ENCODE results near the gene CRABP1. TPM values are rescaled to one million over a fixed set of nuclear protein-coding genes. Genes with fewer than 3 reads are reported as not detected.

Gene CRABP1
- total and polyA plus RNA-seq, 2 donors from 2014 or later: 61.0 TPM; not detected in 1

DNA sequence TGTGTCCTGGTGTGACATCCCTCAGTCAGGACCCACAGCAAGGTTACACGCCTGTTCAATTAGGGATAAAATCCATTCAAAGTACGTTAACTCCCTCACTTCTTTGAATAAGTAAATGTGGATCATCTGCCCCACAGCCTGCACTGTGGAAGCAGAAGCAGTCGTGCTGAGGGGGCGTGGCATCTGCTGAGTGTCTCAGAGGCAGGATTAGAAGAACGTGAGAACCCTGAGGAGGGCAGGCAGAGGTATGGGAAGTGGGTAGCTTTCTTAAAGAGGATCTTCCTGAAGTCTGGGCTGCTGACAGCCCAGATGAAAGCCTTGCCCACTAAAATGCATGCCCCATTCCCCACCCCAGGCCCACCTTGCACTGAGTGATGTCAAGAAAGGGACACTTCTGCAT lies 28.5 kb downstream of the CRABP1 start:
- DNase-seq (peak in 1 of 5 donors; percentile 36), FAIRE-seq (no peak)
- intact Hi-C loops (cut with DNase I): no loop called here
- Histone ChIP-seq H3K4me3 (ENCODE audit: low read length in 3 of 3) (no peak overlapping the region), H3K27ac (ENCODE audit: low read depth in 2 of 2, low read length in 2 of 2) (no peak overlapping the region), H3K9ac (ENCODE audit: low read length in 3 of 3) (no peak overlapping the region), H3K36me3 (ENCODE audit: control insufficient read depth in 2 of 3, insufficient read depth in 3 of 3, low read length in 3 of 3) (no peaks in the 10 kb centered on the region), H3K4me1 (ENCODE audit: control insufficient read depth in 2 of 3, insufficient read depth in 2 of 3, low read depth in 1 of 3, low read length in 3 of 3) (no peaks in the 10 kb centered on the region), H3K27me3 (ENCODE audit: control insufficient read depth, insufficient read depth, low read length) (no peaks in the 10 kb centered on the region), H3K9me3 (ENCODE audit: control insufficient read depth in 2 of 3, insufficient read depth in 1 of 3, low read length in 3 of 3) (no peaks in the 10 kb centered on the region)
- TF ChIP-seq, protein P1, sequence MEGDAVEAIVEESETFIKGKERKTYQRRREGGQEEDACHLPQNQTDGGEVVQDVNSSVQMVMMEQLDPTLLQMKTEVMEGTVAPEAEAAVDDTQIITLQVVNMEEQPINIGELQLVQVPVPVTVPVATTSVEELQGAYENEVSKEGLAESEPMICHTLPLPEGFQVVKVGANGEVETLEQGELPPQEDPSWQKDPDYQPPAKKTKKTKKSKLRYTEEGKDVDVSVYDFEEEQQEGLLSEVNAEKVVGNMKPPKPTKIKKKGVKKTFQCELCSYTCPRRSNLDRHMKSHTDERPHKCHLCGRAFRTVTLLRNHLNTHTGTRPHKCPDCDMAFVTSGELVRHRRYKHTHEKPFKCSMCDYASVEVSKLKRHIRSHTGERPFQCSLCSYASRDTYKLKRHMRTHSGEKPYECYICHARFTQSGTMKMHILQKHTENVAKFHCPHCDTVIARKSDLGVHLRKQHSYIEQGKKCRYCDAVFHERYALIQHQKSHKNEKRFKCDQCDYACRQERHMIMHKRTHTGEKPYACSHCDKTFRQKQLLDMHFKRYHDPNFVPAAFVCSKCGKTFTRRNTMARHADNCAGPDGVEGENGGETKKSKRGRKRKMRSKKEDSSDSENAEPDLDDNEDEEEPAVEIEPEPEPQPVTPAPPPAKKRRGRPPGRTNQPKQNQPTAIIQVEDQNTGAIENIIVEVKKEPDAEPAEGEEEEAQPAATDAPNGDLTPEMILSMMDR (IDR thresholded peaks at IDR 0.05; ENCODE audit: borderline replicate concordance, extremely low read depth, insufficient read depth): no peak

DNA sequence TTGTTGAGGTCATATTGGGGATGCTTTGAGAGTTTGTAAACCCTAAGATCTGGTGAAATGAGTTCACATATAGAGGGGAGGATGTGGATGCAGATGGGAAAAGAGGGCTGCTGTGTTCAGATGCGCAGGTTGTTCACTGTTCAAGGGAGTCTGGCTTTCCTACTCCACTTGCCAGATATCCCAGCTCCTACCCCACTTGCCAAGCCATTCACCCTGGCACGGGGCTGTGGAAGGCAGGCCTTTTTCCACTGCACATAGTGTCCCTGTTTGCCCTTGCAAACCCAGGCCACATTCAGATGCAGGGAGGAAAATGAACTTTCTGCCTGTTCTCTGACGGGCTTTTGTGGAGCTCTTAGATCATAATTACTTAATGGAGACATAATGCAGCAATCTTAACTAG lies 29.0 kb downstream of the CRABP1 start:
- H3K4me1 ChIP-seq (ENCODE audit: control insufficient read depth in 2 of 3, insufficient read depth in 2 of 3, low read depth in 1 of 3, low read length in 3 of 3): no peaks in the 10 kb centered on the region
- TF ChIP-seq, protein P1 (IDR thresholded peaks at IDR 0.05; ENCODE audit: borderline replicate concordance, extremely low read depth, insufficient read depth): no peak
- intact Hi-C loops (cut with DNase I): no loop called here
- no peaks in the 10 kb centered on the region for H3K27me3 ChIP-seq (ENCODE audit: control insufficient read depth, insufficient read depth, low read length)
- DNase-seq (no peak), FAIRE-seq (no peak)
- H3K27ac ChIP-seq (ENCODE audit: low read depth in 2 of 2, low read length in 2 of 2): no peak overlapping the region
- no peaks in the 10 kb centered on the region for H3K36me3 ChIP-seq (ENCODE audit: control insufficient read depth in 2 of 3, insufficient read depth in 3 of 3, low read length in 3 of 3)
- H3K4me3 ChIP-seq (ENCODE audit: low read length in 3 of 3): no peak overlapping the region
- H3K9ac ChIP-seq (ENCODE audit: low read length in 3 of 3): no peak overlapping the region
- H3K9me3 ChIP-seq (ENCODE audit: control insufficient read depth in 2 of 3, insufficient read depth in 1 of 3, low read length in 3 of 3): no peaks in the 10 kb centered on the region

DNA sequence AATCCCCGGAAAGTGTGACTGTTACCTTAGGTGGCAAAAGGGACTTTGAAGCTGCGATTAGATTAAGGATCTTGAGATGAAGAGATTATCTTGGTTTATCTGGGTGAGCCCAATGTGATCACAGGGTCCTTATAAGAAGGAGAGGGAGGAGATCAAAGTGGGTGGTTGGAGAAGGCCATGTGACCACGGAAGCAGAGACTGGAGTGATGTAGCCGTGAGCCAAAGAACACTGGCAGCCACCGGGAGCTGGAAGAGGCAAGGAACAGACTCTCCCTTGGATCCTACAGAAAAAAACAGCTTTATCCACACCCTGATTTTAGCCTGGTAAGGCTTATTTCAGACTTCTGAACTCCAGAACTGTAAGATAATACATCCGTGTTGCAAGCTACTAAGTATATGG lies 29.9 kb downstream of the CRABP1 start:
- no peak overlapping the region for H3K9ac ChIP-seq (ENCODE audit: low read length in 3 of 3)
- no peaks in the 10 kb centered on the region for H3K36me3 ChIP-seq (ENCODE audit: control insufficient read depth in 2 of 3, insufficient read depth in 3 of 3, low read length in 3 of 3)
- no peak overlapping the region for H3K4me3 ChIP-seq (ENCODE audit: low read length in 3 of 3)
- H3K4me1 ChIP-seq (ENCODE audit: control insufficient read depth in 2 of 3, insufficient read depth in 2 of 3, low read depth in 1 of 3, low read length in 3 of 3): no peaks in the 10 kb centered on the region
- H3K27me3 ChIP-seq (ENCODE audit: control insufficient read depth, insufficient read depth, low read length): no peaks in the 10 kb centered on the region
- intact Hi-C loops (cut with DNase I): no loop called here
- FAIRE-seq (no peak), DNase-seq (no peak)
- no peaks in the 10 kb centered on the region for H3K9me3 ChIP-seq (ENCODE audit: control insufficient read depth in 2 of 3, insufficient read depth in 1 of 3, low read length in 3 of 3)
- TF ChIP-seq, protein P1 (IDR thresholded peaks at IDR 0.05; ENCODE audit: borderline replicate concordance, extremely low read depth, insufficient read depth): no peak
- H3K27ac ChIP-seq (ENCODE audit: low read depth in 2 of 2, low read length in 2 of 2): no peak overlapping the region

DNA sequence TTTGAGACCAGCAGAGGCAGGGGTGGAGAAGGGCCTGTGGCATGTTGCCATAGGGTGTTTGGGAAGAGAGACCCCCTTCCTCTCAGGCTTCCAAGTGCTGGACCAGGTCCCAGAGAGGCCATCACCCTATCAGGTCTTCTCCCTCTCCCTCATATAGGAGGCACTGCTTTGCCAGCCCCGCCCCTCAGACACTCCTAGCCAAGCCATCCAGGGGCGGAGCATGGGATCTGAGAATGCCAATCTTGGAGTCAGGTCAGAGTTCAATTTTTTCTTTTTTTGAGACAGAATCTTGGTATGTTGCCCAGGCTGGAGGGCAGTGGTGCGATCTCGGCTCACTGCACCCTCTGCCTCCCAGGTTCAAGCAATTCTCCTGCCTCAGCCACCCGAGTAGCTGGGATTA lies 32.7 kb downstream of the CRABP1 start:
- Histone ChIP-seq H3K9me3 (ENCODE audit: control insufficient read depth in 2 of 3, insufficient read depth in 1 of 3, low read length in 3 of 3) (no peaks in the 10 kb centered on the region), H3K9ac (ENCODE audit: low read length in 3 of 3) (no peak overlapping the region), H3K27me3 (ENCODE audit: control insufficient read depth, insufficient read depth, low read length) (no peaks in the 10 kb centered on the region), H3K27ac (ENCODE audit: low read depth in 2 of 2, low read length in 2 of 2) (no peak overlapping the region), H3K4me3 (ENCODE audit: low read length in 3 of 3) (no peak overlapping the region), H3K4me1 (ENCODE audit: control insufficient read depth in 2 of 3, insufficient read depth in 2 of 3, low read depth in 1 of 3, low read length in 3 of 3) (no peaks in the 10 kb centered on the region), H3K36me3 (ENCODE audit: control insufficient read depth in 2 of 3, insufficient read depth in 3 of 3, low read length in 3 of 3) (no peaks in the 10 kb centered on the region)
- TF ChIP-seq, protein P1 (IDR thresholded peaks at IDR 0.05; ENCODE audit: borderline replicate concordance, extremely low read depth, insufficient read depth): no peak
- intact Hi-C loops (cut with DNase I): no loop called here
- FAIRE-seq (no peak), DNase-seq (no peak)
